Stomach (tissue), 9 donors: ENCODE results near the gene ARHGEF10L. TPM values are rescaled to one million over a fixed set of nuclear protein-coding genes. Genes with fewer than 3 reads are reported as not detected.

ENCODE experiments used
- DNase-seq, 2 donors: peaks; one replicate each; pipeline versions ENCODE4 v3.0.0 to v3.0.0-alpha.2; 2013 to 2019
- H3K27ac ChIP-seq, 5 donors: fragments of 200-600 bp in 4 of 5; sonication (generic) in 4 of 5; one replicate each; pipeline ENCODE4 v1.5.1; 2013 to 2019; ENCODE audit warnings: mild to moderate bottlenecking in 1 of 5, moderate library complexity in 1 of 5
- H3K27me3 ChIP-seq, 3 donors: fragments of 200-600 bp; sonication (generic); one replicate each; pipeline ENCODE4 v1.5.1; 2017 to 2019; ENCODE audit warnings: mixed run types in 1 of 3
- H3K36me3 ChIP-seq, 4 donors: fragments of 200-600 bp; sonication (generic); 1 replicate in 3 of 4; 2 replicates in 1 of 4; pipeline ENCODE4 v1.5.1; 2016 to 2019
- H3K4me1 ChIP-seq, 4 donors: fragments of 200-600 bp; sonication (generic); one replicate each; pipeline ENCODE4 v1.5.1; 2016 to 2019
- H3K4me3 ChIP-seq, 4 donors: fragments of 200-600 bp; sonication (generic) in 3 of 4; one replicate each; pipeline ENCODE4 v1.5.1; 2016 to 2019; ENCODE audit warnings: mild to moderate bottlenecking in 1 of 4
- H3K9me3 ChIP-seq, 4 donors: fragments of 200-600 bp; sonication (generic); one replicate each; pipeline ENCODE4 v1.5.1; 2016 to 2019
- CTCF ChIP-seq, 7 experiments: fragments of 450-650 bp in 4 of 7; fragments of 200-600 bp in 3 of 7; sonication (generic) in 3 of 7; IDR thresholded peaks; one replicate each; pipeline ENCODE4 v1.5.1; 2016 to 2019; ENCODE audit warnings: antibody characterized with exemption in 7 of 7, control low read depth in 2 of 7, mild to moderate bottlenecking in 1 of 7
- EP300 ChIP-seq: sonication (generic); formaldehyde crosslinking; IDR thresholded peaks from one replicate; pipeline ENCODE4 v1.6.1; 2017; ENCODE audit warnings: antibody characterized with exemption
- POLR2A ChIP-seq, 4 donors: fragments of 450-650 bp; IDR thresholded peaks; one replicate each; pipeline ENCODE4 v1.6.1; 2016; ENCODE audit warnings: antibody characterized with exemption in 4 of 4, control low read depth in 2 of 4, mild to moderate bottlenecking in 1 of 4, moderate library complexity in 1 of 4
- POLR2AphosphoS5 ChIP-seq, 3 donors: sonication (generic); formaldehyde crosslinking; IDR thresholded peaks; one replicate each; pipeline ENCODE4 v1.6.1; 2016; ENCODE audit warnings: antibody characterized with exemption in 3 of 3
- WGBS, 5 donors: extraction: QIAGEN DNeasy Blood & Tissue Kit in 3 of 5; methylation state at CpG; one replicate each; pipeline versions ENCODE4 v1.1.5 to v1.1.7; 2013 to 2018; 5-methylcytosine and 5-hydroxymethylcytosine counted together
- intact Hi-C: fragments of 100-400 bp; cut with DNase I; formaldehyde crosslinking; loops from one replicate; pipeline ENCODE4 v1.15.1; 2023; ENCODE audit warnings: low total_unique reads
- polyA plus RNA-seq, 3 donors: library from polyadenylated mRNA; stranded (reverse); fragments of 200-250 nt; gene quantifications; one replicate each; pipeline ENCODE4 v1.2.3, GENCODE V29; 2013
- total RNA-seq, 5 donors: library from RNA; depleted of rRNA; stranded (reverse); fragments of >200 nt; gene quantifications; one replicate each; pipeline versions ENCODE4 v1.1.0 to v1.2.3, GENCODE V29; 2014 to 2016
- donor health status: healthy with polysubstance abuse.
- donor health status: Bipolar disorder and iron deficiency.
- donor health status: healthy.

The ARHGEF10L gene
- total and polyA plus RNA-seq, 8 donors = 15.4 to 329 (median 45.0) TPM

- 88 to 97% (median 89%) methylated on average over 4 of the region's 4 CpGs for WGBS, 5 donors
- no peak overlapping the region for H3K27ac ChIP-seq
- peaks cover 0 to 21% (median 0%) of the 10 kb centered on the region in 4 donors for H3K4me1 ChIP-seq
- H3K4me3 ChIP-seq = no peak overlapping the region
- no peak for TF ChIP-seq POLR2A (IDR thresholded peaks at IDR 0.05)
- no peak for TF ChIP-seq POLR2AphosphoS5 (IDR thresholded peaks at IDR 0.05)
- TF ChIP-seq CTCF (IDR thresholded peaks at IDR 0.05) = no peak
- TF ChIP-seq EP300 = no peak
- intact Hi-C loops = no loop called here
- DNase-seq = no peak
- H3K27me3 ChIP-seq = no peaks in the 10 kb centered on the region
- no peaks in the 10 kb centered on the region for H3K9me3 ChIP-seq
- H3K36me3 ChIP-seq = peaks cover 86 to 100% (median 100%) of the 10 kb centered on the region in 4 donors
Observed at GRCh38 chr1:17637055-17637454, 97.6 kb downstream of the ARHGEF10L start.

GRCh38 chr1:17639703-17640340 lies 100.3 kb downstream of the ARHGEF10L start:
- no peak for TF ChIP-seq POLR2A (IDR thresholded peaks at IDR 0.05)
- TF ChIP-seq EP300 = no peak
- no peak for TF ChIP-seq CTCF (IDR thresholded peaks at IDR 0.05)
- TF ChIP-seq POLR2AphosphoS5 (IDR thresholded peaks at IDR 0.05) = no peak
- intact Hi-C loops = no loop called here
- Histone ChIP-seq H3K27me3 (no peaks in the 10 kb centered on the region), H3K27ac (peak overlapping the region in 1 of 5 donors; percentile 20), H3K9me3 (no peaks in the 10 kb centered on the region), H3K36me3 (peaks cover 75 to 100% (median 100%) of the 10 kb centered on the region in 4 donors), H3K4me3 (no peak overlapping the region), H3K4me1 (peaks cover 0 to 16% (median 0%) of the 10 kb centered on the region in 4 donors)
- 81 to 89% (median 86%) methylated on average over 13 to 14 of the region's 14 CpGs for WGBS, 5 donors
- no peak for DNase-seq

GRCh38 chr1:17640393-17640792 lies 100.9 kb downstream of the ARHGEF10L start:
- no peak for TF ChIP-seq POLR2A (IDR thresholded peaks at IDR 0.05)
- no peak for TF ChIP-seq EP300
- no peak for TF ChIP-seq POLR2AphosphoS5 (IDR thresholded peaks at IDR 0.05)
- TF ChIP-seq CTCF (IDR thresholded peaks at IDR 0.05) = no peak
- intact Hi-C loops = no loop called here
- no peak for DNase-seq
- Histone ChIP-seq H3K4me1 (peaks cover 0 to 10% (median 0%) of the 10 kb centered on the region in 4 donors), H3K36me3 (peaks cover 69 to 100% (median 100%) of the 10 kb centered on the region in 4 donors), H3K27me3 (no peaks in the 10 kb centered on the region), H3K9me3 (no peaks in the 10 kb centered on the region), H3K27ac (peak overlapping the region in 1 of 5 donors; percentile 20), H3K4me3 (no peak overlapping the region)
- WGBS, 5 donors = 83 to 89% (median 87%) methylated on average over 5 of the region's 5 CpGs

GRCh38 chr1:17640975-17641374 lies 101.5 kb downstream of the ARHGEF10L start:
- H3K27me3 ChIP-seq = no peaks in the 10 kb centered on the region
- peaks cover 0 to 6% (median 0%) of the 10 kb centered on the region in 4 donors for H3K4me1 ChIP-seq
- H3K4me3 ChIP-seq = no peak overlapping the region
- TF ChIP-seq POLR2AphosphoS5 (IDR thresholded peaks at IDR 0.05) (no peak), CTCF (IDR thresholded peaks at IDR 0.05) (no peak), EP300 (no peak), POLR2A (IDR thresholded peaks at IDR 0.05) (no peak)
- no peak for DNase-seq
- intact Hi-C loops = no loop called here
- H3K9me3 ChIP-seq = no peaks in the 10 kb centered on the region
- no peak overlapping the region for H3K27ac ChIP-seq
- 88 to 93% (median 89%) methylated on average over 8 of the region's 8 CpGs for WGBS, 5 donors
- H3K36me3 ChIP-seq = peaks cover 64 to 100% (median 100%) of the 10 kb centered on the region in 4 donors
